GM13977 (cell line): ENCODE data around the gene TM9SF2.

Source experiments
- DNase-seq: peaks from one replicate; pipeline ENCODE4 v3.0.0; 2012; ENCODE audit warnings: low spot score
- in situ Hi-C: fragments of 300-500 bp; cut with MboI; formaldehyde crosslinking; loops from one replicate; pipeline ENCODE4 v1.12.0; 2022; ENCODE audit warnings: low sequenced_read_pairs, low pct_unique_long_range_greater_than_20kb, mixed read lengths, inconsistent platforms; ENCODE audit not compliant: unreplicated experiment
- TF ChIP-seq, protein P1 (sequence below): IDR thresholded peaks from 2 replicates; pipeline ENCODE4 v1.5.1; 2012; ENCODE audit warnings: mild to moderate bottlenecking, control low read depth; ENCODE audit not compliant: insufficient read depth; ENCODE audit errors: extremely low read depth, missing control alignments

TM9SF2 gene

GRCh38 chr13:99516153-99516929, 15.1 kb downstream of the TM9SF2 start:
- no peak for DNase-seq
- TF ChIP-seq, protein P1, sequence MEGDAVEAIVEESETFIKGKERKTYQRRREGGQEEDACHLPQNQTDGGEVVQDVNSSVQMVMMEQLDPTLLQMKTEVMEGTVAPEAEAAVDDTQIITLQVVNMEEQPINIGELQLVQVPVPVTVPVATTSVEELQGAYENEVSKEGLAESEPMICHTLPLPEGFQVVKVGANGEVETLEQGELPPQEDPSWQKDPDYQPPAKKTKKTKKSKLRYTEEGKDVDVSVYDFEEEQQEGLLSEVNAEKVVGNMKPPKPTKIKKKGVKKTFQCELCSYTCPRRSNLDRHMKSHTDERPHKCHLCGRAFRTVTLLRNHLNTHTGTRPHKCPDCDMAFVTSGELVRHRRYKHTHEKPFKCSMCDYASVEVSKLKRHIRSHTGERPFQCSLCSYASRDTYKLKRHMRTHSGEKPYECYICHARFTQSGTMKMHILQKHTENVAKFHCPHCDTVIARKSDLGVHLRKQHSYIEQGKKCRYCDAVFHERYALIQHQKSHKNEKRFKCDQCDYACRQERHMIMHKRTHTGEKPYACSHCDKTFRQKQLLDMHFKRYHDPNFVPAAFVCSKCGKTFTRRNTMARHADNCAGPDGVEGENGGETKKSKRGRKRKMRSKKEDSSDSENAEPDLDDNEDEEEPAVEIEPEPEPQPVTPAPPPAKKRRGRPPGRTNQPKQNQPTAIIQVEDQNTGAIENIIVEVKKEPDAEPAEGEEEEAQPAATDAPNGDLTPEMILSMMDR, result no peak
- in situ Hi-C loops, result no loop called here

- in situ Hi-C loops, result no loop called here
- TF ChIP-seq, protein P1, result no peak
- no peak for DNase-seq
Measured at GRCh38 chr13:99517577-99517976, 16.3 kb downstream of the TM9SF2 start.

DNA sequence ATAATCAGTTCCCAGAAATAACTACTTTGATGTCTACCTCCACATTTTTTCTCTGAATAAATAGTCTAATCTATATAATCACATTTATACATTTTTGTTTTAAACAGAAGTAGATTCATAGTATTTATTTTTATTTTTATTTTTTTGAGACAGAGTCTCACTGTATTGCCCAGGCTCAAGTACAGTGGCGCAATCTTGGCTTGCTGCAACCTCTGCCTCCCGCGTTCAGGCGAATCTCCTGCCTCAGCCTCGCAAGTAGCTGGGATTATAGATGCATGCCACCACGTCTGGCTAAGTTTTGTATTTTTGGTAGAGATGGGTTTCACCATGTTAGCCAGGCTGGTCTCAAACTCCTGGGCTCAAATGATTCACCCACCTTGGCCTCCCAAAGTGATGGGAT, 16.7 kb downstream of the TM9SF2 start:
- TF ChIP-seq, protein P1, result no peak
- in situ Hi-C loops, result no loop called here
- DNase-seq, result no peak

DNA sequence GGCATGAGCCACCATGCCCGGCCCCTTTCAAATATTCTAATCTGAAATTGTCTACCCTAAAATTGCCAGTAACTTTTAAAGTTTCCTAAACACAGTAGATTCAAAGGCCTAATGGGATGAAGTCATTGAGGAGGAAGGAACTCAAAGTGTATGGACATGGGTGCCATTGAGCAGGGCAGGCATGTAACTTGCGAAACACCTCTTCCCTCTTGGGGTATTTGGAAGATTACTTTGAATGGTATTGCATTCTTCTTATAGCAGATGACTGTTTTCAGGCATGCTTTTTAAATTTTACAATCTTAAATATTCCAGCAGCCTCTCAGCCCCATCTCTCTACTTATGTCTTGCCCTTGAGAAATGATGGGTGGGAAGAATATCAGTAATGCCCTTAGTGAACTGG, 21.0 kb downstream of the TM9SF2 start:
- TF ChIP-seq, protein P1, result no peak
- no peak for DNase-seq
- in situ Hi-C loops, result no loop called here

DNA sequence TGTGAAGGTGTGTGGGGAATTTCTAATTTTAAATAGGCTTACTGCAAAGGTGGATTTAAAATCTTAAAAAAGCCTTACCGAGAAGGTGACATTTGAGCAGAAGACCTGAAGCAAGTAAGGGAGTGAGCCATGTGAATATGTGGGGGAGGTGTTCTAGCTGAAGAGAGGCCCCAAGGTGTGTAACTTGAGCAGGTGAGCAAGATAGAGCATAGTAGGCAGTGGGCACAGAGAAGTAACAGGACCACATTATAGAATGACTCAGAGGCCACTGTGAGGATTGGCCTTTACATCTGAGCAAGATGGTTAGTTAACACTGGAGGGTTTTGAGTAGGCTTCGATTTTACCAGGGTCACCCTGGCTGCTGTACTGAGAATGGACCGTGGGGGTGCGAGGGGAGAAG, 22.6 kb downstream of the TM9SF2 start:
- DNase-seq, result no peak
- in situ Hi-C loops, result no loop called here
- TF ChIP-seq, protein P1, result no peak

DNA sequence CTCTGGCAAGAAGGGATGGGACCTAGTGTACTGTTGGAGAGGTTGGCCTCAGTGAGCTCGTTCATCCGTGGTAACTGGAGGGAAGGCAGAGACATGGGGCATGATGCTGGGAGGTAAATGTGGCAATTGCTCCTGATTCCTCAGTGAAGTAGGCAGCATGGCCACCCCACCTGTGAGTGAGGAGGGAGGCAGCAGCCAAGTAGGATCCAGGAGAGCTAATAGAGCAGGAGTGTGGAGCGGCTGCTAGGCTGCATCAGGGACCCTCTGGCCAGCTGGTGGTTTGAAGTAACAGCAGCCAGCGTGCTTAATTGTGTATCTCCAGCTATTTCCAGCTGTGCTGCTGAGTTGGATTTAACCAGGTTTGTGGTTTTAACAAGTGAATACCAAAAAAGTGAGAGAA, 24.7 kb downstream of the TM9SF2 start:
- in situ Hi-C loops, result no loop called here
- TF ChIP-seq, protein P1, result no peak
- no peak for DNase-seq
